ENCODE results near the gene DNAAF5. TPM values are rescaled to one million over a fixed set of nuclear protein-coding genes. Genes with fewer than 3 reads are reported as not detected.
A peak's percentile ranks its signal among the peaks of the same experiment; 100 is the strongest.

The DNAAF5 gene
- total and polyA plus RNA-seq, 2 donors (not counting 1 experiment from before 2014, with no cell fraction given): 13.1 to 14.2 TPM

DNA sequence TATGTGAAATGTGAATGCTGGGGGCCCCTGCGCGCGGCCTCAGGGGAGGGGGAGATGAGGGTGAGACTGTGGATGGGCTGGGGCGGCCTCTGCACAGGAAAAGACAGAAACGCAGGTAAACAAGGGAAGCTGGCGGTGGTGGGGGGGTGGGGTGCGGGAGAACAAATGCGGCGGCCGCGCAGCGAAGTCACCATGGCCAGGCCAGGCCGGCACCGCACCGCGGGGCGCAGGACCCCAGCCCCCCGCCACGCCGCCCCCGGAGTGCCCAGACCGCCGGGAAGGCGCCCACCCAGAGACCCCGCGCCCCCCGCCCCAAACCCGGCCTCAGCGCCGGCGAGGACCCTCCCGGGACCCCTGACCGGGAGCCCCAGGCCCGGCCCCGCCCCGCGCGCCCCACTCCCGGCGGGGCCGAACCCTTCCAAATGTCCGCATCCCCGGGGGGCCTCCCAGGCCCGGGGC, 14.5 kb upstream of the DNAAF5 start:
- H2AFZ ChIP-seq (ENCODE audit: low read length): no peak overlapping the region
- H3K27ac ChIP-seq (ENCODE audit: insufficient read depth, low read length): no peak overlapping the region
- H3K9me3 ChIP-seq (ENCODE audit: control insufficient read depth, insufficient read depth, low read depth, low read length): no peaks in the 10 kb centered on the region
- no peaks in the 10 kb centered on the region for H3K4me1 ChIP-seq (ENCODE audit: control insufficient read depth, extremely low read depth, insufficient read depth, low read length)
- no peak overlapping the region for H3K9ac ChIP-seq (ENCODE audit: insufficient read depth, low read length)
- no peaks in the 10 kb centered on the region for H4K20me1 ChIP-seq (ENCODE audit: control insufficient read depth, extremely low read depth, insufficient read depth, low read length)
- no peak overlapping the region for H3K4me2 ChIP-seq (ENCODE audit: extremely low read depth, insufficient read depth, low read length)
- H3K4me3 ChIP-seq (replicated peaks in 1 of 4; ENCODE audit: control extremely low read depth in 1 of 4, insufficient read depth in 1 of 4, low read depth in 3 of 4, low read length in 4 of 4): peak overlapping the region in 1 of 4 experiments; percentile 51
- H3K79me2 ChIP-seq (ENCODE audit: control insufficient read depth, insufficient read depth, low read length): no peaks in the 10 kb centered on the region
- no peak for TF ChIP-seq EZH2 (IDR thresholded peaks at IDR 0.05; ENCODE audit: low read length, missing control alignments)
- TF ChIP-seq, protein P1, sequence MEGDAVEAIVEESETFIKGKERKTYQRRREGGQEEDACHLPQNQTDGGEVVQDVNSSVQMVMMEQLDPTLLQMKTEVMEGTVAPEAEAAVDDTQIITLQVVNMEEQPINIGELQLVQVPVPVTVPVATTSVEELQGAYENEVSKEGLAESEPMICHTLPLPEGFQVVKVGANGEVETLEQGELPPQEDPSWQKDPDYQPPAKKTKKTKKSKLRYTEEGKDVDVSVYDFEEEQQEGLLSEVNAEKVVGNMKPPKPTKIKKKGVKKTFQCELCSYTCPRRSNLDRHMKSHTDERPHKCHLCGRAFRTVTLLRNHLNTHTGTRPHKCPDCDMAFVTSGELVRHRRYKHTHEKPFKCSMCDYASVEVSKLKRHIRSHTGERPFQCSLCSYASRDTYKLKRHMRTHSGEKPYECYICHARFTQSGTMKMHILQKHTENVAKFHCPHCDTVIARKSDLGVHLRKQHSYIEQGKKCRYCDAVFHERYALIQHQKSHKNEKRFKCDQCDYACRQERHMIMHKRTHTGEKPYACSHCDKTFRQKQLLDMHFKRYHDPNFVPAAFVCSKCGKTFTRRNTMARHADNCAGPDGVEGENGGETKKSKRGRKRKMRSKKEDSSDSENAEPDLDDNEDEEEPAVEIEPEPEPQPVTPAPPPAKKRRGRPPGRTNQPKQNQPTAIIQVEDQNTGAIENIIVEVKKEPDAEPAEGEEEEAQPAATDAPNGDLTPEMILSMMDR (conservative IDR thresholded peaks at IDR 0.05 in 1 of 2, IDR thresholded peaks at IDR 0.05 in 1 of 2; ENCODE audit: low read depth in 1 of 2, low read length in 2 of 2): no peak
- no peaks in the 10 kb centered on the region for H3K36me3 ChIP-seq (ENCODE audit: control insufficient read depth, insufficient read depth, low read length)
- DNase-seq (ENCODE audit: low read depth in 2 of 2): no peak
- no peaks in the 10 kb centered on the region for H3K27me3 ChIP-seq (ENCODE audit: control insufficient read depth, insufficient read depth, low read length)

DNA sequence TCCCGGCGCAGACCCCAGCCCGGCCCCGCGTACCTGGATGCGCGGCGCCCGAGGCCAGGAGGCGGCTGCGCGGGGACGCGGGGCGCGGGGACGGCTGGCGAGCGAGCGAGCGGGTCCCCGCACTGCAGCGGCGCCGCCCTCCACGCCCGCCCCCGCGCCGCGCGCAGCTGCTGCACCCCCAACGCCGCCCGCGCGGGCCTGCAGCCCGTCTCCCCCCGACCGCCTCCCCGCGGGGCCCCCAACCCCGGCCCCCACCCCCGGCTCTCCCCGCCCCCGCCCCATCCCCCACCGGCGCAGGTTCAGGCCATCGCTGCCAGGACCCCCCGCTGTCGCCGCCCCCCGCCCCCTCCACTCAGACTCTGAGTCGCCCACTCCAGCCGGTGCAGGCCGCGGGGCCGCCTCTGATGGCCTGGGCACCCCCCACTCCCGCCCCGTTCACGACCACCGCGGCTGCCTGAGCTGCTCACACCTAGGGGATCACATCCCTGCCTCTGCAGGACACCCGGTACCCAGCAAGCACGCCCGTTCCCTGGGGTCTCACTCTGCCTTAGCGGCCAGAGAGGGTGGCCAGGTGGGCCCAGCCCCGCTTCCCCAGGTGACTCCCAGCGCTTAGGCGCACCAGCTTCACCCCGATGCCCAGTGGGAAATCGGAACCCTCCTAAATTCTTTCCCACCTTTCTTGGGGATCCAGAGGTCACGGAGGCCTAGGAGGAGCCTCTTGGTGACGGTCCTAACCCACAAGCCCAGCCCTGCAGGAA, 13.9 kb upstream of the DNAAF5 start:
- H3K4me3 ChIP-seq (replicated peaks in 1 of 4; ENCODE audit: control extremely low read depth in 1 of 4, insufficient read depth in 1 of 4, low read depth in 3 of 4, low read length in 4 of 4): peak overlapping the region in 1 of 4 experiments; percentile 51
- no peaks in the 10 kb centered on the region for H3K36me3 ChIP-seq (ENCODE audit: control insufficient read depth, insufficient read depth, low read length)
- no peak overlapping the region for H3K4me2 ChIP-seq (ENCODE audit: extremely low read depth, insufficient read depth, low read length)
- TF ChIP-seq, protein P1 (conservative IDR thresholded peaks at IDR 0.05 in 1 of 2, IDR thresholded peaks at IDR 0.05 in 1 of 2; ENCODE audit: low read depth in 1 of 2, low read length in 2 of 2): no peak
- no peak for TF ChIP-seq EZH2 (IDR thresholded peaks at IDR 0.05; ENCODE audit: low read length, missing control alignments)
- H3K9me3 ChIP-seq (ENCODE audit: control insufficient read depth, insufficient read depth, low read depth, low read length): no peaks in the 10 kb centered on the region
- H3K27ac ChIP-seq (ENCODE audit: insufficient read depth, low read length): no peak overlapping the region
- no peak overlapping the region for H2AFZ ChIP-seq (ENCODE audit: low read length)
- H3K27me3 ChIP-seq (ENCODE audit: control insufficient read depth, insufficient read depth, low read length): no peaks in the 10 kb centered on the region
- H3K9ac ChIP-seq (ENCODE audit: insufficient read depth, low read length): no peak overlapping the region
- no peaks in the 10 kb centered on the region for H3K79me2 ChIP-seq (ENCODE audit: control insufficient read depth, insufficient read depth, low read length)
- H4K20me1 ChIP-seq (ENCODE audit: control insufficient read depth, extremely low read depth, insufficient read depth, low read length): no peaks in the 10 kb centered on the region
- no peaks in the 10 kb centered on the region for H3K4me1 ChIP-seq (ENCODE audit: control insufficient read depth, extremely low read depth, insufficient read depth, low read length)
- no peak for DNase-seq (ENCODE audit: low read depth in 2 of 2)

DNA sequence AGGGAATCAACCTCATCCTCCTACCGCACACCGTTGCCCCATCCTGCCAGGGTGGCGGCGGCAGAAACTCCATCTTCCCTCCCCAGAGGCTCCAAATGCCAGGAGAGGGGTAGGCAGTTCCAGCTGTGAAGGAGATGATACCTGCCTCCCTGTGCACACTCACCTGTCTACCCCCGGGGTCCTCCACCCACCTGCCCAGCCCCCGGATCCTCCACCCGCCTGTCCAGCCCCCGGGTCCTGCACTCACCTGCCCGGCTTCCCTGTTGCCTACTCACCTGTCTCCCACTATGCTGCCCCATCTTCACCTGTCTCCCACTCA, 13.4 kb upstream of the DNAAF5 start:
- H3K9ac ChIP-seq (ENCODE audit: insufficient read depth, low read length): no peak overlapping the region
- H3K27me3 ChIP-seq (ENCODE audit: control insufficient read depth, insufficient read depth, low read length): no peaks in the 10 kb centered on the region
- no peak overlapping the region for H2AFZ ChIP-seq (ENCODE audit: low read length)
- no peak overlapping the region for H3K4me2 ChIP-seq (ENCODE audit: extremely low read depth, insufficient read depth, low read length)
- no peak for DNase-seq (ENCODE audit: low read depth in 2 of 2)
- H3K4me1 ChIP-seq (ENCODE audit: control insufficient read depth, extremely low read depth, insufficient read depth, low read length): no peaks in the 10 kb centered on the region
- H3K4me3 ChIP-seq (replicated peaks in 1 of 4; ENCODE audit: control extremely low read depth in 1 of 4, insufficient read depth in 1 of 4, low read depth in 3 of 4, low read length in 4 of 4): no peak overlapping the region
- H3K27ac ChIP-seq (ENCODE audit: insufficient read depth, low read length): no peak overlapping the region
- H3K9me3 ChIP-seq (ENCODE audit: control insufficient read depth, insufficient read depth, low read depth, low read length): no peaks in the 10 kb centered on the region
- no peaks in the 10 kb centered on the region for H4K20me1 ChIP-seq (ENCODE audit: control insufficient read depth, extremely low read depth, insufficient read depth, low read length)
- H3K36me3 ChIP-seq (ENCODE audit: control insufficient read depth, insufficient read depth, low read length): no peaks in the 10 kb centered on the region
- no peaks in the 10 kb centered on the region for H3K79me2 ChIP-seq (ENCODE audit: control insufficient read depth, insufficient read depth, low read length)
- TF ChIP-seq, protein P1 (conservative IDR thresholded peaks at IDR 0.05 in 1 of 2, IDR thresholded peaks at IDR 0.05 in 1 of 2; ENCODE audit: low read depth in 1 of 2, low read length in 2 of 2): no peak

Measured in fibroblast of lung (primary cell).